Measurements from ENCODE around the gene SLC9A8. TPM values are rescaled to one million over a fixed set of nuclear protein-coding genes. Genes with fewer than 3 reads are reported as not detected.

The SLC9A8 gene
- total RNA-seq, 2 experiments from 2014 or later: 22.0 to 30.3 TPM

DNA sequence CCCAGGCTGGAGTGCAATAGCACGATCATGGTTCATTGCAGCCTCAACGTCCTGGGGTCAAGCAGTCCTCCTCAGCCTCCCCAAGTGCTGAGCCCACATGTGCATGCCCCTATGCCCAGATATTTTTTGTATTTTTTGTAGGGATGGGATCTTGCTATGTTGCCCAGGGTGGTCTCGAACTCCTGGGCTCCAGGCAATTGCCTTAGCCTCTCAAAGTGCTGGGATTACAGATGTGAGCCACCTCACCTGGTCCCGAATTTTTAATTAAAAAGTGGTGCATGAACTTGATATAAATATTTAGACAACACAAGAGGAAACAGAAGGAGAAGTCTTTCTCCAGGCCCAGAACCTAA, 116.5 kb downstream of the SLC9A8 start:
- TF ChIP-seq EZH2phosphoT487 (IDR thresholded peaks at IDR 0.05; ENCODE audit: borderline replicate concordance, low read depth, low read length): no peak
- TF ChIP-seq, protein P1, sequence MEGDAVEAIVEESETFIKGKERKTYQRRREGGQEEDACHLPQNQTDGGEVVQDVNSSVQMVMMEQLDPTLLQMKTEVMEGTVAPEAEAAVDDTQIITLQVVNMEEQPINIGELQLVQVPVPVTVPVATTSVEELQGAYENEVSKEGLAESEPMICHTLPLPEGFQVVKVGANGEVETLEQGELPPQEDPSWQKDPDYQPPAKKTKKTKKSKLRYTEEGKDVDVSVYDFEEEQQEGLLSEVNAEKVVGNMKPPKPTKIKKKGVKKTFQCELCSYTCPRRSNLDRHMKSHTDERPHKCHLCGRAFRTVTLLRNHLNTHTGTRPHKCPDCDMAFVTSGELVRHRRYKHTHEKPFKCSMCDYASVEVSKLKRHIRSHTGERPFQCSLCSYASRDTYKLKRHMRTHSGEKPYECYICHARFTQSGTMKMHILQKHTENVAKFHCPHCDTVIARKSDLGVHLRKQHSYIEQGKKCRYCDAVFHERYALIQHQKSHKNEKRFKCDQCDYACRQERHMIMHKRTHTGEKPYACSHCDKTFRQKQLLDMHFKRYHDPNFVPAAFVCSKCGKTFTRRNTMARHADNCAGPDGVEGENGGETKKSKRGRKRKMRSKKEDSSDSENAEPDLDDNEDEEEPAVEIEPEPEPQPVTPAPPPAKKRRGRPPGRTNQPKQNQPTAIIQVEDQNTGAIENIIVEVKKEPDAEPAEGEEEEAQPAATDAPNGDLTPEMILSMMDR (conservative IDR thresholded peaks at IDR 0.05; ENCODE audit: low read length): no peak
- BruUV-seq (replicated peaks): no TSS peak
- ChIA-PET POLR2A (no interaction called here), CTCF (ENCODE audit: unreplicated experiment) (no interaction called here)
- H3K4me1 ChIP-seq (ENCODE audit: insufficient read depth, low read length, poor library complexity, severe bottlenecking): peaks cover 19% of the 10 kb centered on the region
- no peak overlapping the region for H3K27ac ChIP-seq (ENCODE audit: low read depth, low read length, poor library complexity, severe bottlenecking)
- H3K9me2 ChIP-seq (ENCODE audit: insufficient read depth, low read length): no peaks in the 10 kb centered on the region
- no peaks in the 10 kb centered on the region for H3K36me3 ChIP-seq (ENCODE audit: insufficient read depth, low read length)
- no peak overlapping the region for H3K4me3 ChIP-seq (ENCODE audit: low read depth, low read length, poor library complexity, severe bottlenecking)
- no peaks in the 10 kb centered on the region for H3K79me2 ChIP-seq (ENCODE audit: insufficient read depth, low read depth, low read length)
- H2AFZ ChIP-seq (ENCODE audit: low read length): peak overlapping the region; percentile 93
- no peaks in the 10 kb centered on the region for H4K20me1 ChIP-seq (ENCODE audit: insufficient read depth, low read length)
- intact Hi-C loops (cut with micrococcal nuclease; ENCODE audit: unreplicated experiment): loop anchor here (2.0 to 5.0 kb wide), 3 partner anchors 14 to 318 kb away; partner anchors contain the start of gene SPATA2
- H3K4me2 ChIP-seq (ENCODE audit: low read length): peak overlapping the region; percentile 32
- peaks cover 7% of the 10 kb centered on the region; the same call in 1 of the 2 replicates for H3K9me3 ChIP-seq (ENCODE audit: low read length)
- DNase-seq (ENCODE audit: low spot score): no peak

GRCh38 chr20:49935746-49936152, 123.1 kb downstream of the SLC9A8 start:
- peak overlapping the region; percentile 41 for H3K27ac ChIP-seq (ENCODE audit: low read depth, low read length, poor library complexity, severe bottlenecking)
- H3K79me2 ChIP-seq (ENCODE audit: insufficient read depth, low read depth, low read length): peaks cover 40% of the 10 kb centered on the region
- TF ChIP-seq, protein P1 (conservative IDR thresholded peaks at IDR 0.05; ENCODE audit: low read length): no peak
- no peak for TF ChIP-seq EZH2phosphoT487 (IDR thresholded peaks at IDR 0.05; ENCODE audit: borderline replicate concordance, low read depth, low read length)
- H3K9me3 ChIP-seq (ENCODE audit: low read length): no peaks in the 10 kb centered on the region
- peak overlapping the region; percentile 86 for H2AFZ ChIP-seq (ENCODE audit: low read length)
- H3K4me3 ChIP-seq (ENCODE audit: low read depth, low read length, poor library complexity, severe bottlenecking): peak overlapping the region; percentile 86
- H3K4me1 ChIP-seq (ENCODE audit: insufficient read depth, low read length, poor library complexity, severe bottlenecking): peaks cover 52% of the 10 kb centered on the region
- CTCF ChIA-PET (ENCODE audit: unreplicated experiment): interaction anchor here (0.8 to 1.2 kb wide), 2 partner anchors 20 to 44 kb away, joined by 3 read pairs; no protein-coding TSS in a partner anchor
- H4K20me1 ChIP-seq (ENCODE audit: insufficient read depth, low read length): peaks cover 16% of the 10 kb centered on the region; the same call in 1 of the 2 replicates
- DNase-seq (ENCODE audit: low spot score): peak; percentile 39
- BruUV-seq (replicated peaks): no TSS peak
- H3K36me3 ChIP-seq (ENCODE audit: insufficient read depth, low read length): peaks cover 16% of the 10 kb centered on the region
- H3K9me2 ChIP-seq (ENCODE audit: insufficient read depth, low read length): no peaks in the 10 kb centered on the region
- POLR2A ChIA-PET: interaction anchor here (0.8 to 1.9 kb wide), 7 partner anchors 9 to 309 kb away, joined by 3 to 12 read pairs (median 3); partner anchors contain the start of gene SPATA2
- peak overlapping the region; percentile 67 for H3K4me2 ChIP-seq (ENCODE audit: low read length)
- intact Hi-C loops (cut with micrococcal nuclease; ENCODE audit: unreplicated experiment): loop anchor here (1.0 to 5.0 kb wide), 2 partner anchors 20 to 217 kb away; partner anchors contain the start of genes PEDS1 and SPATA2

Data from OCI-LY7 (cell line).